ENCODE data around the gene NINJ1.
A peak's percentile ranks its signal among the peaks of the same experiment; 100 is the strongest.

Gene NINJ1

GRCh38 chr9:93086447-93087224 is 47.4 kb downstream of the NINJ1 start:
- no peak for DNase-seq (ENCODE audit: low spot score)

GRCh38 chr9:93085676-93086075 is 48.4 kb downstream of the NINJ1 start:
- DNase-seq (ENCODE audit: low spot score): no peak

GRCh38 chr9:93084471-93084881 is 49.6 kb downstream of the NINJ1 start:
- no peak for DNase-seq (ENCODE audit: low spot score)

GRCh38 chr9:93083592-93084470 is 50.2 kb downstream of the NINJ1 start:
- DNase-seq (ENCODE audit: low spot score): no peak

- no peak for DNase-seq (ENCODE audit: low spot score)
These were observed 51.1 kb downstream of the NINJ1 start for GRCh38 chr9:93082841-93083411.

- DNase-seq (ENCODE audit: low spot score): peak; percentile 77
These were observed 52.1 kb downstream of the NINJ1 start for GRCh38 chr9:93081931-93082330.

GRCh38 chr9:93081081-93081529 is 52.9 kb downstream of the NINJ1 start:
- DNase-seq (ENCODE audit: low spot score): peak; percentile 23

GRCh38 chr9:93080406-93080805 is 53.6 kb downstream of the NINJ1 start:
- no peak for DNase-seq (ENCODE audit: low spot score)

- DNase-seq (ENCODE audit: low spot score): no peak
These were observed 54.7 kb downstream of the NINJ1 start for GRCh38 chr9:93079371-93079770.

- DNase-seq (ENCODE audit: low spot score): no peak
These were observed 56.2 kb downstream of the NINJ1 start for GRCh38 chr9:93077811-93078210.

GRCh38 chr9:93077367-93077766 is 56.7 kb downstream of the NINJ1 start:
- no peak for DNase-seq (ENCODE audit: low spot score)

GRCh38 chr9:93076792-93077128 is 57.3 kb downstream of the NINJ1 start:
- no peak for DNase-seq (ENCODE audit: low spot score)

GRCh38 chr9:93076101-93076791 is 57.8 kb downstream of the NINJ1 start:
- DNase-seq (ENCODE audit: low spot score): no peak

GRCh38 chr9:93072383-93072795 is 61.7 kb downstream of the NINJ1 start:
- no peak for DNase-seq (ENCODE audit: low spot score)
